GM18511 (cell line): ENCODE results near the gene IGSF21.
"Not testable (repeated sequence)": the region's sequence is repeated elsewhere in the genome, so short reads cannot be mapped to it uniquely, and the experiment has no call there.

Experiments used
- ATAC-seq: cut with Tn5 transposase; IDR thresholded peaks from one replicate; pipeline ENCODE4 v1.9.1; 2021; ENCODE audit warnings: mild to moderate bottlenecking, moderate library complexity; ENCODE audit not compliant: unreplicated experiment

IGSF21 gene

GRCh38 chr1:18351735-18352134, 244.1 kb downstream of the IGSF21 start:
- no peak for ATAC-seq

DNA sequence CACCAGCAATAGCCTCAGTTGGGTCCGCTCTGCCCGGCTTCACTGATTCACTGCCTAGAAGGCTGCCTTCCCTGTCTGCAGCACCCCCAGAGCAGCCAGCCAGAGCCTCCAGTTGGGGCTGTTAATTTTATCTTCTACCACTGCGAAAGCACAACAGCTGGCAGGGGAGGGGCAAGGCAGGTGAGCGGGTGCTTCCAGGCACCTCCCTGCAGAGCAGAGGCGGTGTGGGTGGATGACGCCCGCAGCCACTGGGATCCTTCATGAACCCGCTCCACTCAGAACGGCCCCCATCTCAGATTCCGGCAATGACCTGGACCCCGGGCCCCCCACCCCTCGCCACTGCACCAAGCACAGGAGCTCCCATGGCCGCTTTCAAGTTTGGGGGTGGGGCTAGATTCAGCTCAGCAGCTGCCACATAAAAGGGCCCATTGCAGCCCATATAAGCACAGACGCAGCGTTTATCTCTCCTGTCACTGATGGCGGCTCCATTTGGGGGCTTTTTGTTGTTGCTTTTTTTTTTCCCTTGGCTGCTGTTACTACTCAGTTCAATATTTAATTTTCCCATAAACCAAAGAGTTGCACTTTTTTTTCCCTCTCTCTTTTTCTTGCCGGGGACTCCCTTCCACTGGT, 245.2 kb downstream of the IGSF21 start:
- ATAC-seq: no peak

DNA sequence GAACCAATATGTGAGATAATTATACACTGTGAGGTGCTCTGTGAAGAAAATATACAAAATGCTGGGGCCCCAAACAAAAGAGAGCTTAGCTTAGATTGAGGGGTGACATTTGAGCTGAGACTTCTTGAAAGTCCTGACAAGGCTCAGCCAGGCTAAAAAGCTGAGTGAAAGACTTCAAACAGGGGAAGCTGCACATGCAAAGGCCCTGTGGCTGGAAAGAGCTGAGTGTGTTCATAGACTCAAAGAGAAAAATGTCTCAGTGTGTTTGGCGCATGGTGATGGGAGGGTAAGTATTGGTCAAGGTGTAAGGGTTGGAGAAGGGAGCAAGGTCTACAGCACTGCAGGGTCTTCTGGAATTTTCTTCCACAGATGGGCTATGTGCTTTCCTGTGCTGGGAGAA, 245.9 kb downstream of the IGSF21 start:
- ATAC-seq: no peak

DNA sequence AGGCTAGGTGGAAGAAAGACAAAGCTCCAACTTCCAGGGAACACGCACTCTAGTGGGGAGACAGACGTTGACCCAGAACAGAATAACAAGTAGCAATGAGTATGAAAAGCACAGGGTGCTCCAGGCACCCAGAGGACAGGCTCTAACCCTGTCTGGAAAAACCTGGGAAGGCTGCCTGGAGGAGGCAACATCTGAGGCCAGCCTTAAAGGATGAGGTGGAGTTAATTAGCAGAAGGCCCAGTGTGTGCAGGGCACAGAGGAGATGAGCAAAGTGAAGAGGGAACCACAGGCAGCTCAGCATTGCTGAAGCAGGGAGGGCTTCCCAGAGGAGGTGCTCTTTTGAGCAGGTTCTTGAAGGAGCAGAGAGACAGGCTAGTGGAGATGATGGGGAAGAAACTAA, 246.4 kb downstream of the IGSF21 start:
- ATAC-seq: no peak

GRCh38 chr1:18354612-18355011, 247.0 kb downstream of the IGSF21 start:
- ATAC-seq: no peak

- ATAC-seq: no peak
These were observed 250.1 kb downstream of the IGSF21 start for GRCh38 chr1:18357622-18358230.

- ATAC-seq: no peak
These were observed 251.0 kb downstream of the IGSF21 start for GRCh38 chr1:18358600-18358999.

- ATAC-seq: no peak
These were observed 252.7 kb downstream of the IGSF21 start for GRCh38 chr1:18360251-18360650.

DNA sequence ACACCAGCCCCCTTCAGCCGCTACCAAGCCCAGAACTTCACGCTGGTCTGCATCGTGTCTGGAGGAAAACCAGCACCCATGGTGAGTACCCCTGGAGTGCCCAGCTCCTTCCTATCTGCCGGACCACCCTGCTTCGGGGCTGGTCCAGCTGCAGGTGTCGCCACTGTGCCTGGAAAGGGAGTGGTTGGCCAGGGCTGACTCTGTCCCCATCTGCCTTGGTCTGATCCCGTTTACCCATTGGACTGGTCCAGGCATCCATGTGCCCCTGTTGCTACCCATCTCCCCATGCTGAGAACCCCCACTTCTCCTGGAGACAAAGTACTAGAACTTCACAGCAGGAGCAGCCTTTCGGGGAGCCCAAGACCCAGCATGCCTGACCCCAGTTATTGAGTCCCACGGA, 254.6 kb downstream of the IGSF21 start:
- no peak for ATAC-seq

- ATAC-seq: no peak
These were observed 255.8 kb downstream of the IGSF21 start for GRCh38 chr1:18363436-18363835.

- ATAC-seq: no peak
These were observed 257.6 kb downstream of the IGSF21 start for GRCh38 chr1:18365099-18365705.

- ATAC-seq: not testable (repeated sequence)
These were observed 264.9 kb downstream of the IGSF21 start for GRCh38 chr1:18372505-18372904.

- ATAC-seq: no peak
These were observed 265.6 kb downstream of the IGSF21 start for GRCh38 chr1:18373151-18373550.

DNA sequence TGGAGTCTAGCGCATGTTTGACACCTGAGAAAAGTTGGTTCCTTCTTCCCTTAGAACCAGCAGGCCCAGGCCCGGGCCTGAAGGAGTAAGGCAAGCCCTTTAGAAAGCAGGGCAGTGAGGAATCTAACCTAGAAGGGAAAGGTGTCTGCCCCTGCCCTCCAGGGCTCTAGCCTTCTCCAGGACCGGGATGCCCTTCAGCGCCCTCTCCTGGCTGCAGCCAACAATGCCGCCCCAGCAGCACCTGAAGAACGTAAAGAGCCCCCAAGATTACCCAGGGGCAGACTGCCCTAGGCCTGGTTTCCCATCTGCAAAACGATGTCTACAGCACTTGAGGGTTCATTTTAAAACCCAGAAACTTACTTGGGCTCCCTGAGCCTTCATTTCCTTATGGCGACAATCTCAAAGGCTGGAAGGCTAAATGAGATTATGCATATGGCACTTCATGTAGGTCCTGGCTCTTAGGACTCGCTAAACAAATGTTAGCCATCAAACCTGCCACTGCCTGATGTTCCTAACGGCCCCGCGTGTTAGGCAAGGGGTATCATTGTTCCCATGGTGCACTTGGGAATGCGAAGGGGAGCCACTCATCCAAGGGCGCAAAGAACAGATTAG, 266.4 kb downstream of the IGSF21 start:
- no peak for ATAC-seq

DNA sequence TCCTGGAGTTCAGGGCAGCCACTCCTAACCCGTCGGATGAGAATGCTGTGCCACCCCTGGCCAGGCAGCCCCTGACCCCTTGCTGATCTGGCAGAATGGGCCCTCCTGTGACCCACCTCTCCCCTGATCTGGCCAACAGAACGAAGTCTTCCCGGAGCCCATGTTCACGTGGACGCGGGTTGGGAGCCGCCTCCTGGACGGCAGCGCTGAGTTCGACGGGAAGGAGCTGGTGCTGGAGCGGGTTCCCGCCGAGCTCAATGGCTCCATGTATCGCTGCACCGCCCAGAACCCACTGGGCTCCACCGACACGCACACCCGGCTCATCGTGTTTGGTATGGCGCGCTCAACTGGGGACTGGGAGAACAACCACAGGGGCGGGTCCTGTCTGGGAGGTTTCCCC, 269.1 kb downstream of the IGSF21 start:
- no peak for ATAC-seq

DNA sequence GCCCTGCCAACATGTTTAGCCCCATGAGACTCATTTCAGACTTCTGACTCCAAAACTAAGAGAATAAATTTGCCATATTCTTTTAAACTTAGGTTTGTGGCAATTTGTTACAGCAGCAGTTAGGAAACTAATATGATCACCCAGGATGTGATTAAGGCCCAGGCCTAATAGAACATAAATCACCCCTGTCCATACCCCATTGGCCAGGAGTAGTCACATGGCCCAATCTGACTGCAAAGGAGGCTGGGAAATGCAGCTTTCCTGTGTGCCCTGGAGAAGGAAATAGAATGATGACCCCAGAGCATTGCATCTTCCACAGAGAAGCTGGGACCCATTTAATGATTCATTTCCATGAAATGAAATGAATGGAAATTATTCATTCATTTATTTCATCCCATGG, 272.7 kb downstream of the IGSF21 start:
- ATAC-seq: no peak

DNA sequence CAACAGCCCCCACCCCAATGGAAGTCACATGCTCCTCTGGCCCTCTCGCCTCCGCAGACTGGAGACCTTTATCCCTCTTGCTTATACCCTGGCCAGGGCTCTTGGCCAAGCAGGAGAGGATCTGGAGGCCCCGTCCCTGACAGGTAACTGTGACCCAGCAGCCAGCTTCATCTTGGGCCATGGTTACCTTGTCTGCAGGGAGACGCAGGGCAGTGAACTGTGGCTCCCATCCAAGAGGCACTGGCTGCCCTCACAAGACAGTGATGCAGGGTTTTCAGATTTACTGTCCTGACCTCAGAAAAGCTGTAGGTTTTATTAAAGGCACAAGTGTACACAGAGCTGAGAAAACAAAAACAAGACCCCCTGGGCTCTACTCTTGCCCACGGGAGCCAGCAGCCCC, 276.5 kb downstream of the IGSF21 start:
- no peak for ATAC-seq

DNA sequence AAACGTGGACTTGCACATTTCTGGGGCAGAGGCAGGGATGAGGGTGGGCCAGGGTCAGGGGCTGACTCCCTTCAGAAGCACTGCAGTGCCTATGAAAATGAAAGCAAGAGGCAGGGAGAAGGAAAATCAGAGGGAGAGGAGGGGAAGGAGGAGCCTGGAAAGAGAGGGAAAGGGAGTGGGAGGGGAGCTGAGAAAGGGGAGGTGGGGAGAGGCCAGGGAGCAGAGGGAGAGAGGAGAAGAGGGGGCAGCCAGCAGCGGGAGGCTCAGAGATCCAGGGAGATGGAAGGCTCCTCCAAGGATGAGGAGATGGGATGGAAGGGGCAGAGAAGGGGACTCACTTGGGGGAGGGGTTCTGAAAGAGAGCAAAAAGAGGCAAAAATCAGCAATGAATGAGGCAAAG, 276.9 kb downstream of the IGSF21 start:
- ATAC-seq: no peak

GRCh38 chr1:18385239-18385790, 277.7 kb downstream of the IGSF21 start:
- no peak for ATAC-seq

DNA sequence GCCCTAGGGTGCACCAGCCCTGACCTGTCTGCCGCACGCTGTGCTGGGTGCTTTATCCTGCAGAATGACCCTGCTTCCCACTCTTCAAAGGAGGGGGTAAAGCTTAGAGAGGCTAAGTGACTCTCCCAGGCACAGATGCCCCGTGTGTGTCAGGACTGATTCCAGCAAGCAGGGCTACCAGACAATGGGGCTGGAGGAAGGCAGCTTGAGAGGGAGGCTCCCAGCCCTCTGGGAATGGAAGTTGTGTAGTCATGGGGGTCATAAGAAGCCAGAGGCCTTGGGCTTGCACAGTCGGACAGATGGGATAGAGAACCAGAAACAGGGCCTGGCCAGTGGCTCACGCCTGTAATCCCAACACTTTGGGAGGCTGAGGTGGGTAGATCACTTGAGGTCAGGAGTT, 279.0 kb downstream of the IGSF21 start:
- ATAC-seq: no peak

DNA sequence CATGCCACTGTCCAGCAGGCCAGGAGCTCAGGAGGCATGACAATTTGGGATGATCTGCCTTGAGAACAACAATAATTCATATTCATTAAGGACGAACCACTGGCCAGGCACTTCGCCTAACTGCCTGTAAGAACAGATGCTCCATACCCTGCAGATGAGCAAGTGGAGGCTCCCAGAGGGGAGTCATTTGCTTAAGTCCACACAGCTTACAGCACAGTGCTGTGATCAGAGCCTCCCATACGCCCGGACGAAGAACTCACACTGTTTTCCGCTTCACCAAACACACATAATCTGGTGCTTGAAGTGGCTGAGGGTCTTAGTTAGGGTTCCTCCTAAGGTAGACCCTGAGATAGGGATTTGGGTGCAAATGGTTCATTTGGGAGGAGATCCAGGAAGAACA, 279.7 kb downstream of the IGSF21 start:
- no peak for ATAC-seq

DNA sequence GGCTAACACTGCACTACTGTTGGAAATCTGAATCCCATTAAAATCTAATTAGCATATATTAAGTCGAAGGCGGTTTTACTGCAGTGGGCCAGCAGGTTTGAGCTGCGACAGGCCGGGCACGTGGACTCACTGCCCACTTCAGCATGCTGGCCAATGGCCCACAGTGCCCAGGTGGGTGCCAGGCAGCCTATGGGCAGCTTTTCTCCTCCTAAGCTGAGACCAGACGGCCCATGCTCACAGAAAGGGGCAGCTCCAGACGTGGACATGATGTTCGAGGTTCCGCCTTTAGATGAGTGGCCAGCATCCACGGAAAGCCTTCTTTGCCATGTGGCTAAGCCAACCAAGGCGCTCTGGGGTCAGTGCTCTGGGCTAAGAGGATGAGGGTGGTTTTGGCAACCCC, 283.4 kb downstream of the IGSF21 start:
- no peak for ATAC-seq
